Measurements from ENCODE around the gene RNF125.

DNA sequence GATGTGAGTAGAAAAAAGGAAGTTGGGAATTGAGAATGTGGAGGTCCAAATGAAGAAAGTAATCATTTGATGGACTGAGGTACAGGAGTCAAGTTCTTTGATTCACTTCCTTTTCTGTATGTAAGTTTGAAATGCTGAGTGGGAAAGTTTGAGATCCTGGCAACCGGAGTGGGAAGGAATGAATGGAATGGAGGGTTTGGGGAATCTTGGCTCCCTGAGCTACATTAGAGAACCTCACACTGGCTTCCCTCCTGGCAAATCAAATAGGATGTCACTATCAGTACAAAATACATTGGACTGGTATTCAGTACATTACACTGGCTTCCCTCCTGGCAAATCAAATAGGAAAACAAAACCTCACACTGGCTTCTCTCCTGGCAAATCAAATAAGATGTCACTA lies 63.3 kb downstream of the RNF125 start:
- TF ChIP-seq POLR2AphosphoS5 (IDR thresholded peaks at IDR 0.05; ENCODE audit: low read depth): no peak
- TF ChIP-seq, protein P1, sequence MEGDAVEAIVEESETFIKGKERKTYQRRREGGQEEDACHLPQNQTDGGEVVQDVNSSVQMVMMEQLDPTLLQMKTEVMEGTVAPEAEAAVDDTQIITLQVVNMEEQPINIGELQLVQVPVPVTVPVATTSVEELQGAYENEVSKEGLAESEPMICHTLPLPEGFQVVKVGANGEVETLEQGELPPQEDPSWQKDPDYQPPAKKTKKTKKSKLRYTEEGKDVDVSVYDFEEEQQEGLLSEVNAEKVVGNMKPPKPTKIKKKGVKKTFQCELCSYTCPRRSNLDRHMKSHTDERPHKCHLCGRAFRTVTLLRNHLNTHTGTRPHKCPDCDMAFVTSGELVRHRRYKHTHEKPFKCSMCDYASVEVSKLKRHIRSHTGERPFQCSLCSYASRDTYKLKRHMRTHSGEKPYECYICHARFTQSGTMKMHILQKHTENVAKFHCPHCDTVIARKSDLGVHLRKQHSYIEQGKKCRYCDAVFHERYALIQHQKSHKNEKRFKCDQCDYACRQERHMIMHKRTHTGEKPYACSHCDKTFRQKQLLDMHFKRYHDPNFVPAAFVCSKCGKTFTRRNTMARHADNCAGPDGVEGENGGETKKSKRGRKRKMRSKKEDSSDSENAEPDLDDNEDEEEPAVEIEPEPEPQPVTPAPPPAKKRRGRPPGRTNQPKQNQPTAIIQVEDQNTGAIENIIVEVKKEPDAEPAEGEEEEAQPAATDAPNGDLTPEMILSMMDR (IDR thresholded peaks at IDR 0.05; ENCODE audit: insufficient read depth, low read length): no peak

Measured in HL-60 (cell line).